Articular chondrocyte of knee joint (primary cell): ENCODE data around the gene HPS4. TPM values are rescaled to one million over a fixed set of nuclear protein-coding genes. Genes with fewer than 3 reads are reported as not detected.

Source experiments
- total RNA-seq: library from RNA; depleted of rRNA; stranded (reverse); fragments of >200 nt; gene quantifications from 2 replicates; pipeline ENCODE4 v1.2.3, GENCODE V29; 2012

The HPS4 gene
- total RNA-seq: 41.4 and 49.1 TPM in 2 replicates

DNA sequence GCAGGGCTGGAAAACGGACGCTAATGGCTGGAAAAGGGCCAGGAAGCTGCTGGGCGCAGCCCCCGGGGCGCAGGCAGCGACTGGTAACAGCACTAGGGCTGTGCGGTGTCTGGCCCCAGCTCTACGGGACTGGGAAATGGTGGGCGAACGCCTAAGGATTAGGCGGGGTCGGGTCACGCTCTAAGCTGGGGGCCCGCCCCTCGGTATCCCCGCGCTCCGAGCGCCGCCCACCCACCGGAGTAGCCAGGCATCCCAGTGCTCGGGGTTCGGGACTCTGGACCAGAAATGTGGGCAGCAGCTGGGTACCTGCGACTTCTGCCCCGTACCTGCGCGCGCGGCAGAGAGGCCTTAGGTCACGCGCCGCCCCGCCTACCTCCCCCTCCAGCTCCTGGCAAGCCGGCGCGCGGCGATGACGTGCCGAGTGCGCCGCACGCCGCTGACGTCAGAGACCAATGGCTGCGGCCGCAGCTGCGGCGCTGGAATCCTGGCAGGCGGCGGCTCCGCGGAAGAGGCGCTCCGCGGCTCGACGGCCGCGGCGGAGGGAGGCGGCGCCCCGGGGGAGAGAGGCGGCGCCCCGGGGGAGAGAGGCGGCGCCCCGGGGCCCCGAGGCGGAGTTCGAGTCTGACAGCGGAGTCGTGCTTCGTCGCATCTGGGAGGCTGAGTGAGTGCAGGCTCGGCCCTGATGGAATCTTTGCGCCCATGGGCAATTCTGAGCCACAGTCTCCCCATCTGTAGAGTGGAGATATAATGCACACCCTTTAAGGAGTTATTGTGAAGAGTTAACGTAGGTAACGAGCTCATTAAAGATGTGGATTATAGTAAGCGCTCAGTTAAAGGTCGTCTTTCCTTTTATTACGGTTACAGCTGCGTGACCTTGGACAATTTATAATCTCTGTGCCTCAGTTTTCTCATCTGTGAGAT is at the start of gene HPS4, which contains the start of gene SRRD:
Gene HPS4, minus strand, starts transcription at position 345 of the 921 bp plus-strand sequence. CDS start 2,021 bp downstream, outside the sequence.
Gene SRRD, plus strand, starts transcription at position 439 of the 921 bp plus-strand sequence. Its CDS starts 14 bp downstream, at position 453.

GRCh38 chr22:26512149-26512793 is 28.7 kb upstream of the HPS4 start, which contains the start of gene TFIP11:
TFIP11 (minus strand) TSS chr22:26512473; CDS start chr22:26510272, 2,201 bp downstream.

GRCh38 chr22:26428515-26429457 is 54.8 kb downstream of the HPS4 start, which contains the start of gene ASPHD2:
ASPHD2 (plus strand) TSS chr22:26429260; CDS start chr22:26433616, 4,356 bp downstream.

Other genes with a start within 250 kb of the HPS4 start
- gene ASPHD2, start 54.5 kb downstream of the HPS4 start, total RNA-seq: 2.6 and 4.8 TPM in 2 replicates
- gene SRRD, start 94 bp upstream of the HPS4 start, total RNA-seq: 17.4 and 20.1 TPM in 2 replicates
- gene TFIP11, start 28.7 kb upstream of the HPS4 start, total RNA-seq: 30.5 and 32.8 TPM in 2 replicates
- gene TPST2, start 106.3 kb upstream of the HPS4 start, total RNA-seq: 28.5 and 29.0 TPM in 2 replicates
- gene CRYBB1, start 134.2 kb upstream of the HPS4 start, total RNA-seq: not detected in 2 replicates
- not detected in 2 replicates for gene CRYBA4, start 138.2 kb upstream of the HPS4 start, total RNA-seq
- 0.76 and 0.78 TPM in 2 replicates for gene MIAT, start 173.8 kb upstream of the HPS4 start, total RNA-seq